HG02938 (cell line): Measurements from ENCODE around the gene TGM2.

ENCODE experiments used
- ATAC-seq: cut with Tn5 transposase; IDR thresholded peaks from one replicate; pipeline ENCODE4 v1.9.1; 2021; ENCODE audit warnings: mild to moderate bottlenecking, moderate library complexity; ENCODE audit not compliant: unreplicated experiment

The TGM2 gene

DNA sequence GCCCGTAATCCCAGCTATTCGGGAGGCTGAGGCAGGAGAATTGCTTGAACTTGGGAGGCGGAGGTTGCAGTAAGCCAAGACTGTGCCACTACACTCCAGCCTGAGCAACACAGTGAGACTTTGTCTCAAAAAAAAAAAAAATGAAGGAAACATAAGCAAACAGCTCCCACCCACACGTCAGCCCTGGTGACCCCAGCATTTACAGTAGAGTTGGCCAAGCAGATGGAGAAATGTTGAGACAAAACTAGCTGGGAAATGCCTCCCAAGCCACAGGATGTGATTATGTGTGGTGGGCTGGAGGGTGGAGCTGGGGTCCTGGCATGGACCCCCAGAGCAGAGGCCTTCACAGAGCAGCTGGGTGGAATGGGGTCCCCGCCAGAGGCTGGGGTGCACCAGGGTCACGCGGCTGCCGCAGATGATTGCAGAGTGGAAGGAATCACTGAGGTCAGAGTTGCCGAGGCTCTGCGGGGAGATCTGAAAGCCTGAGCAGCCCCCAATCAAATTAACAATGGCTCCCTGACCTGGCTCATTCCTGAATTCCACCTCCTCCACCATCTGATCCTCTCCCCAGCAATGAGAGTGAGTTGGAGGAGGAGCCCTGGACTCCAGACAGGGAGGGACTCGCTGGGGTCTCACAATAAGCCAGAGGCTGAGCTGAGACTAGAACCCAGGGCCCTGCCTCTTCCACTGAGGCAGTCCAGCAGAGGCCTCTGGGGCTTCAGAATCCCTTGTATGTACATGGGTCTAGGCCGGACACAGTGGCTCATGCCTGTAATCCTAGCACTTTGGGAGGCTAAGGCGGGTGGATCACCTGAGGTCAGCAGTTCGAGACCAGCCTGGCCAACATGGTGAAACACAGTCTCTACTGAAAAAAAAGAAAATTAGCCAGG is 34.7 kb upstream of the TGM2 start:
- no peak for ATAC-seq

DNA sequence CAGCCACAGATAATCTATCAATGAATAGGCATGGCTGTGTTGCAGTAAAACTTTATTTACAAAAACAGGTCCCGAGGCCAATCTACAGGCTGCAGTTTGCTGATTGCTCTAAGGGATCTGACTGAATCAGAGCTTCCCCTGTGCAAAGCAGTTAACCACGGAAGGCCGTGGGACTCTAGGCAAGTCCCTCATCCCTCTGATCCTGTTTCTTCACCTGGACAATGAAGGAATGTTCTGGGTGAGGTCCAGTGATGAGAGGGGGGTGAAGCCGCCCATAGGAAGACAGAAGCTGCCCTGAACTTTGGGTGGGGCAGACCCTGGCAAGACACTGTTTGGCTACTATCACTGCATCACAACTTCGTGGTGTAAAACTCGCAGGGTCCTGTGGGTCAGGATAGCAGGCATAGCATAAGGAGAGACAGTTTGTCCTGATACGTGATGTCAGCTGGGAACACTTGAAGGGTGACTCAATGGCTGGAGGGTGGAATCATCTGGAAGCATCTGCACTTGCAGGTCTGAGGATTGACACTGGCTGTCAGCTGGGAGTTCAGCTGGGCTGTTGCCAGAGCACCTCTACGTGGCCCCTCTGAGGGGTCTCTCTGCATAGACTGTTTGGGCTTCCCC is 33.3 kb upstream of the TGM2 start:
- no peak for ATAC-seq

GRCh38 chr20:38197619-38198018 is 32.5 kb upstream of the TGM2 start:
- no peak for ATAC-seq

DNA sequence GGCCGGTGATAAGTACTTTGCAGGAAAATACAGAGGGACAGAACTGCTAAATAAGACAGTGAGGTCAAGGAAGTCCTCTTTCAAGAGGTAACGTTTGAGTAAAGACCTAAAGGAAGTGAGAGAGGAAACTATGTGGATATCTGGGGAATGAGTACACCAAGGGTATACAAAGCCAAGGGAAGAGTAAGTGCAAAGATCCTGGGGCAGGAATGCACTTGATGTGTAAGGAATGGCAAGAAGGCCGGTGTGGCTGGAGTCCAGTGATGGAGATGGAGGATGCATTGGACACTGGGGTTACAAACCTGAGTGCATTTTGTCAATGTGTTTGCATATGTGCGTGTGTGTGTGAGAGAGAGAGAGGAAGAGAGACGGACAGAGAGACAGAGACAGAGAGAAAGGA is 32.1 kb upstream of the TGM2 start:
- ATAC-seq: no peak

DNA sequence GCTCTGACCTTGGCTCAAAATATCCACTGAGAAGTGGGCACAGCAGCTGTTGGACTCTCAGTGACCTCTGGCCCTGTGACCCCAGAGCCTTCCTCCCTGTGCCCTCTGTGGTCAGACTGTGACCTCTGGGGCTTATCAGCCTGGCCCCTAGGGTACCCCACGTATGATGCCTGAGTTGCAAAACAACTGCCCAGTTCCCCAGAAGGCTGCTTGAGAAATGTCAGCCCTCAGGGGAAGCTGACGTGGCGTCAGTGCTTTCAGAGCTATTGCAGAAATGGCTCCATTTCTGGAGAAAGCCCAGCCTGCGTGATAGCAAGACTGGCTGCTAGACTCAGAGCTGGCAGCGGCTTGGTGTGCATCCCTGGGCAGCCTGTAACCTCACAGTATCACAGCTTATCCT is 31.5 kb upstream of the TGM2 start:
- ATAC-seq: no peak

GRCh38 chr20:38196076-38196475 is 31.0 kb upstream of the TGM2 start:
- no peak for ATAC-seq

DNA sequence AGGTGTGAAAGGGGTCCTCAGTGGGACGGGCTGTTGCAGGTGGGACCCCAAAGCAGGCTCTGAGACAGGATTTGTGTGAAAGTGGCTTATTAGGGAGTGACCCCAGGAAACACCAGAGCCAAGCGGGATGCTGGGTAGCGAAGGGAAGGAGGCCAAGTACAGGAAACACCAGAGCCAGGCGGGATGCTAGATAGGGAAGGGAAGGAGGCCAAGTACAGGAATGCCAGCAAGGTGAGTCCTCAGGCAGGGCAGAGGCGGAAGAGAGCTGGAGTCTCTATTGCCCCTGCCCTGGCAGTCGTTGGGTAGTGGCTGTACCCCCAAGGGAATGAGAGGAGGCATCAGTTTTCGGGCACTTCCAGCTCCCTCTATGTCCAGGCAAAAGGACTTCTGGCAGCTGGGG is 30.5 kb upstream of the TGM2 start:
- ATAC-seq: no peak

DNA sequence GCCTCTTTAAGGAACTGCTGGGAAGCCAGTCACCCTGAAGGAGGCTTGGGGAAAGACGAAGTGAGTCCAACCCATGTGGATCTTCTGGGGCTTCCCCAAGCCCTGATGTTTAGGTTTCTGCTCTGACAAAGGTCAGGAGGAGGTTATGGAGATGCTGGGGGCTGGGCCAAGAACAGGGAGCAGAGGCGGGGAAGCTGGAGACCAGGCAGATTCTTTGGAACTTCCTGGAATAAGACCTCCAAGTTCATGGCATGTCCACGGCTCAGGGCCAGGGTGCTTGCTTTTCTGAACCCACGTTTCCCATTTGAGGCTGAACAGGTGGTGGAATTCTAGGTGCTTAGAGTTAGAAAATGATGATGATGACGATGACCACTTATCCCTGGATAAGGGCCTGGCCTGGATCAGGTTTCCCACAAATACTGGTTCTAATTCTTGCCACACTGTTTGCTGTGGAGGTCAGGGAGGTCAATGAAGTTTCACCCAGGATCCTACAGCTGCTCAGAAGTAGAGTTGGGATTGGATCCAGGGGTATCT is 30.0 kb upstream of the TGM2 start:
- no peak for ATAC-seq

DNA sequence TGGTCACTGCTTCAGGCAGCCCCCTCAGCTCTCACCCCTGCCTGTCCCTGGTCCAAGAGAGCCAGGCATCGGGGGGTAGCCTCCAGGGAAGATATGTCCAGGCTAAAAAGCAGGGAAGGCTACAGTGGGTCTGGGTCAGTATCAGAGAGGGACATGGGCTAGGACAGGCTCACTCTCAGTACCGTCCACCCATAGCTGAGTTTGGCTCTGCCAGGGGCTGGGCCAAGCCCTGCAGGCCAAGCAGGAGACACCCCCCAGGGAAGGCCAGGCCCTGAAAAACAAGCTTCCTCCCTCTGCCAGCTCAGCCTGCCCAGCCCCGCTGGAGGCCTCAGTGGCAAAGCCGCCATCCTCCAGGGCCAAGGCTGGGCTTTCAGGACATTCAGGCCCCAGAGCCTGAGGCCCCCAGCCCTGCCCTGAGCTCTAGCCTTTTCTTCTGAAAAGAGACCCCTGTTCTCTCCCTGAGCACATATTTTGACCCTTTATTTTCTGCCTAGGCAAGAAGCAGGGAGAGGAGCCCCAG is 28.6 kb upstream of the TGM2 start:
- ATAC-seq: no peak

GRCh38 chr20:38192323-38192885 is 27.3 kb upstream of the TGM2 start:
- ATAC-seq: no peak

GRCh38 chr20:38191654-38192053 is 26.6 kb upstream of the TGM2 start:
- no peak for ATAC-seq

DNA sequence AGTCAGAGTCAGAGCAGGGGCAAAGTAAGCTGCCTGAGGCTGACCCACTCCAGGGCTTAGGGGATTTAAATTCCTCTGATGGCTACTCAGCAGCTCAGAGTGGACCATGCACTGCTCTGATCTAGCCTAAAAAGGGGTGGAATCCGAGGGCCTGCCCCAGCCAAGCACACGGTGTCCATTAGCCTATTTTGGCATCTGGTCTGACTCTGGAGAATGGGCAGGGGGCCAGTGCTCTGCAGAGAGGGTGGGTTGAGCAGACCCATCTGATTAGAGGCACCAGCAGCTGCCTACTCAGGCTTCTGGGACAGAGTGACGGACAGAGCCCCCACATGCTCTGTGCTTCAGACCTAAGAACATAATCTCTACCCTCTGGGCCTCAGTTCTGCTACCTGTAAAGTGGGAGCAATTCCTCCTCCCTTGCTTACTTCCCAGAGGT is 25.9 kb upstream of the TGM2 start:
- ATAC-seq: no peak

DNA sequence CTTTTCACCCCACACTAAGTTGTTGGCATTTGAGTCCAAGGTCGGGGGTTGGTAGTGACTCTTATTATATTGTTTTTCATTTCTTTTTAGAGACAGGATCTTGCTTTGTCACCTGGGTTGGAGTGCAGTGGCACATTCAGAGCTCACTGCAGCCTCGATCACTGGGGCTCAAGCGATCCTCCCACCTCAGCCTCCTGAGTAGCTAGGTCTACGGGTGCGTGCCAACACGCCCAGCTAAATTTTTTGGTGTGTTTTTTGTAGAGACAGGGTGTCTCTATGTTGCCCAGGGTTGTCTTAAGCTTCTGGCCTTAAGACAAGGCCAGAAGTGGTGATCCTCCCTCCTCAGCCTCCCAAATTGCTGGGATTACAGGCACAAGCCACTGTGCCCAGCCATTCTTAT is 25.1 kb upstream of the TGM2 start:
- no peak for ATAC-seq

DNA sequence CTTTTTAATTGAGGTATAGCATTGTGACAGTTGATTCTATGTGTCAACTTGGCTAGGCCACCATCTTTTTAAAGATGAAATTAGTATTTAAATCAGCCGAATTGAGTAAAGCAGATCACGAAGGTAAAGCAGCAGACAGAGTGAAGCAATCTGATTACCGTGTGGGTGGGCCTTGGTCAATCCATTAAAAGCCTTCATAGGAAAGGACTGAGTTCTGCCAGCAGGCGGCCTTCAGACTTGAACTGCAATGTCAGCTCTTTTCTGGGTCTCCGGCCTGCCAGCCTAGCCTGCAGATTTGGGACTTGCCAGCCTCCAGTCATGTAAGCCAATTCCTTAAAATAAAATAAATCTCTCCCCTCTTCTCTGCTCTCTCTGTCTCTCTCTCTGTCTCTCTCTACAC is 22.4 kb upstream of the TGM2 start:
- ATAC-seq: no peak

- ATAC-seq: no peak
These were observed 21.7 kb upstream of the TGM2 start for GRCh38 chr20:38186788-38187221.

GRCh38 chr20:38184101-38184500 is 19.0 kb upstream of the TGM2 start:
- no peak for ATAC-seq

- no peak for ATAC-seq
These were observed 16.9 kb upstream of the TGM2 start for GRCh38 chr20:38181971-38182370.

DNA sequence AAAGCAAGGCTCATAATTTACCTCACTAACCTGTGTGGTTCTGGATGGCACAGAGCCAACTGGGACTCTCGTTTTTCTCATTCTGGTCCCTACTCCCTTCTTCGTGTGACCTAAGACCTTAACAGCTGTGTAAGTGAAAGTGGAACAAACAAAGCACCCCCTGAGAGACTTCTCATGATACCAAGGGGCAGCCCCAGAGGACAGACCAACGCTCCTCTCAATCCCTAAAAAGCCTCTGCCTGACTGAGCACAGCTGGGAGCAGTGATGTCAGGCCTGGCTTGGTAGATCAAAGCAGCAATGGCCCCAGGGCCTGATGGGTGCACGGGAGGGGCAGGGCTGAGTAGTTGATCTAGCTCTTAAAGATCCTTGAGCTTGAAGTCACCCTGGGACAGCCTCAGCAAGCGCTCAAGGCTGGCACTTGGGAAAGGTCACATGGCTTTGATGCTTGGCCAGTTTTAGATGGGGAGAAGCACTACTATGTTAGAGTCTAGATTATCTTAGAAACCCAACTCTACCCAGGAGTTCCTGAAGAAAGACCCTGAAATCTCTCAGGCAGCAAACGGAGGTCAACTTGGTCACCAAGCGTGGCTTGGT is 16.2 kb upstream of the TGM2 start:
- no peak for ATAC-seq

DNA sequence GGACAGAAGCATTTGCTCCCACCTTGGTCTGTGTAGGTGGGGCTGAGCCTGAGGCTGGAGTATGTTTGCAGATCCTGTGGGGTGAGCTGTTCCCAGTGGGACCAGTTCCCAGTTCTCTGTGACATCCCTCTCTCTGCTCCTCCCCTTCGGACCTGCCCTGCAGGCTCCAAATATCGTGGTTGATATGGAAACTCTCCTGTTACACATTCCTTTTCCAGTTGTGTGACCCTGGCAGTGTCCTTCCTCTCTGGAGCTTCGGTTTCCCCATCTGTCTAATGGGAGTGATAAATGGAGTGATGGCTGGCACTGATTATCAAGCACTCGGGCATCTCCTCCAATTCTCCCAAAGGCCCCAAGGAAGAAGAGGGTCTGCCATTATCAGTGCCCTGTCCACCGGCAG is 15.7 kb upstream of the TGM2 start:
- ATAC-seq: no peak

DNA sequence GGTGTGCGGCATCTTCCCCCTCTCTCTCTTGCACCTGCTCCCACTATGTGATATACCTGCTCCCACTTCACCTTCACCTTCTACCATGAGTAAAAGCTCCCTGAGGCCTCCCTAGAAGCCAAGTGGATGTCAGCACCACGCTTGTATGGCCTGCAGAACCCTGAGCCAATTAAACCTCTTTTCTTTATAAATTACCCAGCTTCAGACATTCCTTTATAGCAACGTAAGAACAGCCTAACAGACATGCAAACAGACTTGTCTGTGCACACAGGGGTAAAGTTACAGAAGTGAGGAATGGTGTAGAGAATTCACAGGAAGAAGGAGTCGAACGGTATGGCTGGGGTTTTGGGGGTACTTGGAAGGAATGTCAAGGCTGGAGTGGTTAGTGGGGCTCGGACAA is 14.8 kb upstream of the TGM2 start:
- no peak for ATAC-seq

DNA sequence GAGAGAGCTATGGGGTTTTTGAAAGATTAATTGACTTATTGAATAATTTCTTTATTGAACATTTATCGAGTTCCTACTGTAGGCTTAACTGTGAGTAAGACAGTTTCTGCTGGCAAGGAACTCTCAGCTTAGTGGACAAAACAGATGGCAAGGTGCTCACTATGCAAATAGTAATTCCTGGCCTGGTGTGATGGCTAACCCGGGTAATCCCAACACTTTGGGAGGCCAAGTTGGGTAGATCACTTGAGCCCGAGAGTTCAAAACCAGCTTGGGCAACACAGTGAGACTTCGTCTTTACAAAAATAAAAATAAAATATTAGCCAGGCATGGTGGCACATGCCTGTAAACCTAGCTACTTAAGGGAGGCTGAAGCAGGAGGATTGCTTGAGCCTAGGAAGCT is 13.5 kb upstream of the TGM2 start:
- ATAC-seq: no peak
